Endothelial cell of umbilical vein (primary cell): ENCODE measurements around the gene OPA3. TPM values are rescaled to one million over a fixed set of nuclear protein-coding genes. Genes with fewer than 3 reads are reported as not detected.

Source experiments
- BruUV-seq: library from RNA; stranded (reverse); fragments of 400-500 nt; replicated peaks from 2 replicates; lab custom pipeline; 2021; lab: Mats Ljungman, UMichigan
- CTCF ChIA-PET: fragments of 300-600, 350-600 bp; sonication (Branson Sonifier 250); formaldehyde crosslinking; loops from one replicate; lab custom pipeline; 2021; ENCODE audit warnings: antibody characterized with exemption, inconsistent platforms; lab: Charles Lee
- POLR2A ChIA-PET: fragments of 300-600, 350-600 bp; sonication (Branson Sonifier 250); formaldehyde crosslinking; loops from one replicate; lab custom pipeline; 2021; ENCODE audit warnings: antibody characterized with exemption, inconsistent platforms; lab: Charles Lee
- DNase-seq: peaks from one replicate; pipeline ENCODE4 v3.0.0-alpha.2; 2011; ENCODE audit warnings: low read depth, low spot score
- FAIRE-seq: peaks from 2 replicates; lab custom pipeline; 2011; peaks lifted over from hg19 to GRCh38; lab: Jason Lieb, UNC
- H2AFZ ChIP-seq: 2 replicates; pipeline ENCODE4 v1.6.0; 2012; ENCODE audit warnings: low read depth, low read length, control low read depth, inconsistent platforms
- H3K27ac ChIP-seq: 2 replicates; pipeline ENCODE4 v1.5.1; 2011; ENCODE audit warnings: low read depth, mild to moderate bottlenecking, control low read depth, low read length, moderate library complexity; ENCODE audit not compliant: insufficient read depth
- H3K27me3 ChIP-seq, 2 experiments: 2 replicates each; pipeline versions ENCODE4 v1.6.0 to v1.6.1; 2011; ENCODE audit warnings: low read length in 2 of 2, mixed read lengths in 1 of 2; ENCODE audit not compliant: control insufficient read depth in 2 of 2, insufficient read depth in 2 of 2
- H3K36me3 ChIP-seq, 2 experiments: 2 replicates in 1 of 2; 3 replicates in 1 of 2; pipeline ENCODE4 v1.5.1; 2011; ENCODE audit warnings: low read length in 2 of 2, mild to moderate bottlenecking in 1 of 2, moderate library complexity in 1 of 2; ENCODE audit not compliant: control insufficient read depth in 2 of 2, insufficient read depth in 2 of 2; ENCODE audit errors: extremely low read depth in 1 of 2
- H3K4me1 ChIP-seq: 3 replicates; pipeline ENCODE4 v1.5.1; 2011; ENCODE audit warnings: mild to moderate bottlenecking, low read length; ENCODE audit not compliant: control insufficient read depth, insufficient read depth; ENCODE audit errors: extremely low read depth
- H3K4me2 ChIP-seq: 2 replicates; pipeline ENCODE4 v1.6.1; 2011; ENCODE audit warnings: low read length, control low read depth, mixed read lengths; ENCODE audit not compliant: insufficient read depth
- H3K4me3 ChIP-seq, 3 experiments: fragments of 200-600 bp in 1 of 3; sonication (generic), shearing (Covaris generic) in 1 of 3; replicated peaks in 1 of 3; 2 replicates each; pipeline ENCODE4 v1.5.1; 2011 to 2016; ENCODE audit warnings: control low read depth in 3 of 3, low read length in 3 of 3, mild to moderate bottlenecking in 2 of 3, inconsistent platforms in 1 of 3, low read depth in 1 of 3, moderate library complexity in 1 of 3; ENCODE audit not compliant: insufficient read depth in 1 of 3
- H3K79me2 ChIP-seq: 2 replicates; pipeline ENCODE4 v1.6.0; 2012; ENCODE audit warnings: low read length, inconsistent platforms; ENCODE audit not compliant: control insufficient read depth, insufficient read depth
- H3K9ac ChIP-seq: replicated peaks from 2 replicates; pipeline ENCODE3; 2011; ENCODE audit warnings: low read length, control low read depth; ENCODE audit not compliant: insufficient read depth; ENCODE audit errors: extremely low read depth
- H3K9me1 ChIP-seq: replicated peaks from 3 replicates; pipeline ENCODE4 v1.6.0; 2011; ENCODE audit warnings: mild to moderate bottlenecking, low read length; ENCODE audit not compliant: control insufficient read depth, insufficient read depth; ENCODE audit errors: extremely low read depth
- H3K9me3 ChIP-seq: replicated peaks from 2 replicates; pipeline ENCODE4 v1.5.1; 2012; ENCODE audit warnings: low read length, inconsistent platforms; ENCODE audit not compliant: control insufficient read depth, insufficient read depth
- H4K20me1 ChIP-seq: replicated peaks from 2 replicates; pipeline ENCODE3; 2011; ENCODE audit warnings: mild to moderate bottlenecking, low read length; ENCODE audit not compliant: control insufficient read depth, insufficient read depth; ENCODE audit errors: extremely low read depth
- CTCF ChIP-seq, 2 donors: IDR thresholded peaks; 1 replicate in 1 of 2; 2 replicates in 1 of 2; pipeline ENCODE4 v1.5.1; 2011; ENCODE audit warnings: low read length in 2 of 2, mild to moderate bottlenecking in 2 of 2, moderate library complexity in 2 of 2, control low read depth in 1 of 2, inconsistent platforms in 1 of 2, low read depth in 1 of 2; ENCODE audit not compliant: insufficient read depth in 1 of 2; ENCODE audit errors: extremely low read depth in 1 of 2
- EZH2 ChIP-seq: IDR thresholded peaks from 2 replicates; pipeline ENCODE4 v1.6.1; 2012; ENCODE audit warnings: borderline replicate concordance, low read depth, mild to moderate bottlenecking, moderate library complexity, low read length, inconsistent platforms; ENCODE audit not compliant: severe bottlenecking
- GATA2 ChIP-seq: IDR thresholded peaks from 2 replicates; pipeline ENCODE4 v1.7.0; 2011; ENCODE audit warnings: low read depth, mild to moderate bottlenecking, moderate library complexity, mixed read lengths, low read length; ENCODE audit not compliant: insufficient read length, insufficient read depth
- MAX ChIP-seq: IDR thresholded peaks from 2 replicates; pipeline ENCODE4 v1.6.1; 2011; ENCODE audit not compliant: insufficient read depth, insufficient read length
- POLR2AphosphoS5 ChIP-seq: IDR thresholded peaks from 2 replicates; pipeline ENCODE4 v1.6.1; 2012; ENCODE audit warnings: low read depth, mild to moderate bottlenecking, control low read depth, low read length, moderate library complexity; ENCODE audit not compliant: insufficient read depth
- dilution Hi-C: fragments of 300-500 bp; cut with MboI; formaldehyde crosslinking; loops from one replicate; pipeline ENCODE4 v1.15.0; 2019; ENCODE audit warnings: low sequenced_read_pairs; ENCODE audit not compliant: extremely low pct_ligation_motif_present
- intact Hi-C: fragments of 100-400 bp; cut with micrococcal nuclease; formaldehyde crosslinking; loops from one replicate; pipeline ENCODE4 v1.10.0; 2022
- polyA plus RNA-seq, 4 experiments: library from polyadenylated mRNA; depleted of rRNA in 3 of 4; stranded (reverse) in 3 of 4; unstranded in 1 of 4; fragments of >200 nt; gene quantifications; 2 replicates each; pipeline versions ENCODE4 v1.2.1 to v1.2.3, GENCODE V29; 2011 to 2012; ENCODE audit warnings: missing spikeins in 1 of 4
- total RNA-seq: library from RNA; stranded (reverse); gene quantifications from 2 replicates; pipeline ENCODE4 v1.2.3, GENCODE V29; 2021

Gene OPA3
- total and polyA plus RNA-seq, 2 donors (not counting 3 experiments of a cell fraction or from before 2014, with no cell fraction given), result 15.4 to 16.0 TPM

DNA sequence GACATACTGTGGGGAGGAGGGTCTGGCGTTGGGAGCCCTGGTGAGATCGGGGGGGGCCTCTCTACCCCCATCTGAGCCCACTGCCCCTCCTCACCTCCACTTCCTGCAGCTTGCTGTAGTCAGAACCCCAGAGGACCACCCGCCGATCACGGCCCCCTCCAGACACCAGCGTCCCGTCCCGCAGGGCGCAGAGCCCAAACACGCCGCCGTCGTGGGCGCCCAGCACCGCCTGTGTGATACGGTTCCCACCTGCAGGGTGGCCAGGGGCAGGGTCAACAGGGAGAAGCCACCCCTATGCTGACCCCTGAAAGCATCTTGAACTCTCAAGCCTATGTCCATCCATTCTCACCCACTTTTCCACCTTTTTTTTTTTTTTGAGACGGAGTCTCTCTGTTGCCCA, 36.8 kb upstream of the OPA3 start:
- peaks cover 0 to 8% of the 10 kb centered on the region in 2 experiments for H3K36me3 ChIP-seq
- no peak overlapping the region for H3K27ac ChIP-seq
- dilution Hi-C loops, result no loop called here
- no peaks in the 10 kb centered on the region for H3K27me3 ChIP-seq
- no peaks in the 10 kb centered on the region for H3K9me1 ChIP-seq
- no peak overlapping the region for H3K9ac ChIP-seq
- ChIA-PET POLR2A (no interaction called here), CTCF (interaction anchor here (4.0 kb wide), 1 partner anchor 20 kb away, joined by 12 read pairs; no protein-coding TSS in a partner anchor)
- H2AFZ ChIP-seq, result no peak overlapping the region
- intact Hi-C loops, result no loop called here
- DNase-seq, result no peak
- no TSS peak for BruUV-seq
- no peaks in the 10 kb centered on the region for H3K4me1 ChIP-seq
- no peak for FAIRE-seq
- no peaks in the 10 kb centered on the region for H3K79me2 ChIP-seq
- no peak overlapping the region for H3K4me3 ChIP-seq
- no peak for TF ChIP-seq EZH2
- no peak for TF ChIP-seq POLR2AphosphoS5
- no peak for TF ChIP-seq CTCF (IDR thresholded peaks at IDR 0.05; ENCODE audit: extremely low read depth in 1 of 2, insufficient read depth in 1 of 2, low read depth in 1 of 2, low read length in 2 of 2)
- TF ChIP-seq GATA2, result no peak
- no peaks in the 10 kb centered on the region for H3K9me3 ChIP-seq
- no peak overlapping the region for H3K4me2 ChIP-seq
- no peaks in the 10 kb centered on the region for H4K20me1 ChIP-seq

DNA sequence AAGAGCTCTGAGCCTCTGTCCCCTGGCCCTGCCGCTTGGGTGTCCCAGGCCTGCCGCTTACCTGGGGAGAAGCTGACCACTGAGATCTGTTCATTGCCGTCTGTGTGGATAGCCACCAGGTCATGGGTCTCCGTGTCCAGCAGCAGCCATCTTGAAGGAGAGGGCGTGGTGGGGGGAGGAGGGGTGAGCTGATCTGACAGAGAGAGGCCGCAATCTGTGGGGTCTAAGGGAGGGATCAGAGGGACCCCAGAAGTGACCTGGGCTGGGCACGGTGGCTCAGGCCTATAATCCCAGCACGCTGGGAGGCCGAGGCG, 32.1 kb upstream of the OPA3 start:
- dilution Hi-C loops, result no loop called here
- no peaks in the 10 kb centered on the region for H3K27me3 ChIP-seq
- H3K4me2 ChIP-seq, result peak overlapping the region; percentile 45
- H3K4me1 ChIP-seq, result peaks cover 17% of the 10 kb centered on the region
- CTCF ChIA-PET, result interaction anchor here (0.7 to 5.3 kb wide), 4 partner anchors 14 to 58 kb away, joined by 4 to 91 read pairs (median 10); partner anchors contain the start of gene EML2
- peak overlapping the region; percentile 10 for H3K27ac ChIP-seq
- no peak overlapping the region for H3K4me3 ChIP-seq
- intact Hi-C loops, result loop anchor here (1.0 kb wide), 1 partner anchor 32 kb away; the partner anchor contains the start of gene OPA3
- peak overlapping the region; percentile 40 for H3K9ac ChIP-seq
- no peaks in the 10 kb centered on the region for H3K79me2 ChIP-seq
- BruUV-seq, result no TSS peak
- H2AFZ ChIP-seq, result peak overlapping the region; percentile 18
- H3K36me3 ChIP-seq, result peaks cover 0 to 11% of the 10 kb centered on the region in 2 experiments
- H4K20me1 ChIP-seq, result no peaks in the 10 kb centered on the region
- DNase-seq (no peak), FAIRE-seq (no peak)
- TF ChIP-seq MAX (no peak), POLR2AphosphoS5 (no peak)
- H3K9me1 ChIP-seq, result no peaks in the 10 kb centered on the region
- POLR2A ChIA-PET, result interaction anchor here (1.6 to 1.8 kb wide), 2 partner anchors 14 to 33 kb away, joined by 4 to 6 read pairs; no protein-coding TSS in a partner anchor
- no peaks in the 10 kb centered on the region for H3K9me3 ChIP-seq
